PFSK-1 (cell line): ENCODE data around the gene RPL9.

Source experiments
- FOXP2 ChIP-seq: optimal IDR thresholded peaks from 2 replicates; pipeline ENCODE3; 2011; ENCODE audit warnings: borderline replicate concordance, control low read depth, inconsistent platforms; ENCODE audit not compliant: insufficient read depth; ENCODE audit errors: extremely low read length, extremely low read depth
- POLR2AphosphoS5 ChIP-seq: IDR thresholded peaks from 2 replicates; pipeline ENCODE4 v1.6.1; 2012; ENCODE audit warnings: low read depth, mild to moderate bottlenecking, control low read depth, low read length, moderate library complexity
- REST ChIP-seq, 2 experiments: IDR thresholded peaks; 2 replicates each; pipeline versions ENCODE4 v1.6.1 to v1.8.0; 2011 to 2012; ENCODE audit warnings: low read depth in 2 of 2, low read length in 2 of 2, control low read depth in 1 of 2, inconsistent platforms in 1 of 2, mild to moderate bottlenecking in 1 of 2, moderate library complexity in 1 of 2; ENCODE audit not compliant: insufficient read depth in 1 of 2
- SIN3A ChIP-seq: IDR thresholded peaks from 2 replicates; pipeline ENCODE4 v1.6.1; 2012; ENCODE audit warnings: mild to moderate bottlenecking, low read length, moderate library complexity, borderline replicate concordance; ENCODE audit not compliant: insufficient read depth
- TAF1 ChIP-seq: IDR thresholded peaks from 2 replicates; pipeline ENCODE4 v1.6.1; 2012; ENCODE audit warnings: low read length, control low read depth, borderline replicate concordance; ENCODE audit not compliant: insufficient read depth

RPL9 gene

GRCh38 chr4:39451423-39452023 lies 7.2 kb downstream of the RPL9 start:
- TF ChIP-seq POLR2AphosphoS5 = peak; percentile 58
- no peak for TF ChIP-seq REST (IDR thresholded peaks at IDR 0.05; ENCODE audit: insufficient read depth in 1 of 2, low read depth in 2 of 2, low read length in 2 of 2)
- TF ChIP-seq TAF1 = no peak
- TF ChIP-seq FOXP2 = no peak

GRCh38 chr4:39450618-39451017 lies 8.1 kb downstream of the RPL9 start:
- TF ChIP-seq POLR2AphosphoS5 = no peak
- no peak for TF ChIP-seq REST (IDR thresholded peaks at IDR 0.05; ENCODE audit: insufficient read depth in 1 of 2, low read depth in 2 of 2, low read length in 2 of 2)
- TF ChIP-seq SIN3A = no peak
- no peak for TF ChIP-seq FOXP2
- TF ChIP-seq TAF1 = no peak

GRCh38 chr4:39446842-39447573 lies 11.7 kb downstream of the RPL9 start:
- TF ChIP-seq POLR2AphosphoS5 = no peak
- TF ChIP-seq SIN3A = no peak
- TF ChIP-seq REST (IDR thresholded peaks at IDR 0.05; ENCODE audit: insufficient read depth in 1 of 2, low read depth in 2 of 2, low read length in 2 of 2) = no peak
- no peak for TF ChIP-seq TAF1
- no peak for TF ChIP-seq FOXP2

- TF ChIP-seq SIN3A = no peak
- TF ChIP-seq POLR2AphosphoS5 = no peak
- no peak for TF ChIP-seq FOXP2
- TF ChIP-seq TAF1 = no peak
Observed at GRCh38 chr4:39446483-39446841, 12.3 kb downstream of the RPL9 start.

- no peak for TF ChIP-seq FOXP2
- TF ChIP-seq TAF1 = no peak
- no peak for TF ChIP-seq SIN3A
- no peak for TF ChIP-seq POLR2AphosphoS5
- no peak for TF ChIP-seq REST (IDR thresholded peaks at IDR 0.05; ENCODE audit: insufficient read depth in 1 of 2, low read depth in 2 of 2, low read length in 2 of 2)
Observed at GRCh38 chr4:39442998-39443397, 15.7 kb downstream of the RPL9 start.
